ENCODE data around the gene SF3B2.
A peak's percentile ranks its signal among the peaks of the same experiment; 100 is the strongest.
"Not testable (repeated sequence)": the region's sequence is repeated elsewhere in the genome, so short reads cannot be mapped to it uniquely, and the experiment has no call there.

SF3B2 gene

DNA sequence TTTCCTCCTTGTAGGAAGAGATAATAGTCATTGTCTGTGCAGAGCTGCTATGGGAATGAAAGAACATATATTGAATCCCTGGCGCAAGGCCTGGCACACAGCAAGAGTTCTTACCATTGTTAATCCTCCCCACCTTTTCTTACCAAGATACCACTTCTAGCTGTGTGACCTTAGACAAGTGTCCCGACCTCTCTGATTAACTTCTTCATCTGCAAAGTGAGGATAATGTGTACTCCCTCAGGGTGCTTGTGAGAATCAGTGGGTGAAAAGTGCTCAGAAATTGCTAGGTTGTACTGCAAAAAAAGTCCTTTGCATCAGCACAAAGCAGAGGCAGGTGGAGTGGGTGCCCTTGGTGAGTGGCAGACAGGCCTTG lies 44.1 kb upstream of the SF3B2 start:
- Histone ChIP-seq H3K4me3 (no peak overlapping the region), H3K27me3 (peaks cover 9 to 22% (median 12%) of the 10 kb centered on the region in 11 experiments), H3K4me1 (peaks cover 34 to 59% (median 51%) of the 10 kb centered on the region in 10 experiments), H3K4me2 (peak overlapping the region; percentile 52 to 78 (median 59); a peak in 19 of 22 replicates), H4K20me1 (peaks cover 0 to 36% (median 10%) of the 10 kb centered on the region in 11 experiments; a peak in 13 of 22 replicates), H3K36me3 (peaks cover 24 to 37% (median 29%) of the 10 kb centered on the region in 11 experiments; a peak in 21 of 22 replicates), H3K9ac (peak overlapping the region in 5 of 11 experiments; percentile 19 to 48 (median 25); a peak in 5 of 22 replicates), H3K27ac (no peak overlapping the region), H3K9me3 (replicated peaks in 1 of 11) (no peaks in the 10 kb centered on the region)
- TF ChIP-seq Cebpa-rat (IDR thresholded peaks at IDR 0.05), result no peak

DNA sequence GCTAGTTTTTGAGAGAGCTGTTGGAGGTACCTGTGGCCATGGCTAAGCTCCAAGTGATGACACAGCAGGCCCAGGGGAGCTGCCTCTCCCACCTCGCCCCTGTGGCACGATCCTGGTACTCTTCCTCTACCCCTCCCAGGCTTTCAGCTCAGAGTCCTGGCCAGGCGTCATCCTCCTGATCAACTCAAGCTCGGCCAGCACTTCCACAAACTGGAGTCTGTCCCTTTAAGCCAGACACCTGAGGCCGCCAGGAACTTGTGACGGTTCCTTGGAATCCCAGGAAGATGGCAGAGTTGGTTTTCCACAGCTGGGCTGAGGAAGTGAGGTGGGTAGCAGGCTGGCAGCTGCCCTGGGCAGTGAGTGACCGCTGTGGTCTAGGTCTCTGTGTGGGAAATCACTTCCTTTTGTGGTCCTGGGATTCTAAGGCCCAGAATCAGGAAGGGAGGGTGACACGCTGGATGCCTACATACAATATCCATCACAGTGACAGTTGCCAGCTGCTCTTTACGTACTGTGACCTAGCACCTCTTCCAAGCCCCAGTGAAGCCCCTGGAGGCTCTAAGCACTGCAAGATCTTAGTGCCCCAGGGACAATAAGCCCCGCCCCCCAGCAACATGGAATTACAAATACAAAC lies 43.6 kb upstream of the SF3B2 start:
- H3K36me3 ChIP-seq, result peaks cover 24 to 33% (median 27%) of the 10 kb centered on the region in 11 experiments; a peak in 21 of 22 replicates
- H3K9ac ChIP-seq, result peak overlapping the region in 7 of 11 experiments; percentile 12 to 48 (median 24); a peak in 6 of 22 replicates
- peaks cover 9 to 22% (median 12%) of the 10 kb centered on the region in 11 experiments for H3K27me3 ChIP-seq
- H3K4me1 ChIP-seq, result peaks cover 34 to 58% (median 49%) of the 10 kb centered on the region in 10 experiments
- peak overlapping the region in 1 of 11 experiments; percentile 15; a peak in 3 of 22 replicates for H3K27ac ChIP-seq
- peaks cover 0 to 31% (median 6%) of the 10 kb centered on the region in 11 experiments; a peak in 12 of 22 replicates for H4K20me1 ChIP-seq
- peak overlapping the region; percentile 52 to 78 (median 59); a peak in 21 of 22 replicates for H3K4me2 ChIP-seq
- no peak for TF ChIP-seq Cebpa-rat (IDR thresholded peaks at IDR 0.05)
- no peak overlapping the region for H3K4me3 ChIP-seq
- H3K9me3 ChIP-seq (replicated peaks in 1 of 11), result no peaks in the 10 kb centered on the region

DNA sequence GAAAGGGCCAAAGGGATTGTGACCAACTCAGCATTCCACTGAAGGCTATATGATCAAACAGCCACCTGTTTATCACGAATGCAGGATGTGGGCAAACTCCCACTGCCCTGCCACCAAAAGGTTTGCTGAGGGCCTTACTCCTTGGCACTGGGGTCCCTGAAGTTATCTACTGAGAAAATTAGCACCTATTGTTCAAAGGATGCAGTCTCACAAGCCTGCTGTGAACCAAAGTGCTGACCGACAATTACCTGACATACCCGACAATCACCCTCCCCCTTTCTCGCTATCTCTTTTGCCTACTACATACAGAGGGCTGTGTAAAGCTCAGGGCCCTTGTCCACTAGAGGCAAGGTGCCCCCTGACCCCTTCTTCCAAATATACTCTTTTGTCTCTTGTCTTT lies 42.1 kb upstream of the SF3B2 start:
- Histone ChIP-seq H3K27me3 (peaks cover 9 to 22% (median 12%) of the 10 kb centered on the region in 11 experiments), H3K4me1 (peaks cover 31 to 61% (median 48%) of the 10 kb centered on the region in 10 experiments), H3K36me3 (peaks cover 12 to 18% (median 14%) of the 10 kb centered on the region in 11 experiments; a peak in 21 of 22 replicates), H3K4me2 (peak overlapping the region in 1 of 11 experiments; percentile 22; a peak in 1 of 22 replicates), H4K20me1 (peaks cover 0 to 19% (median 4%) of the 10 kb centered on the region in 11 experiments; a peak in 7 of 22 replicates)
- H3K9ac ChIP-seq; H3K4me3 ChIP-seq; H3K27ac ChIP-seq; H3K9me3 ChIP-seq (replicated peaks in 1 of 11): not testable (repeated sequence)

DNA sequence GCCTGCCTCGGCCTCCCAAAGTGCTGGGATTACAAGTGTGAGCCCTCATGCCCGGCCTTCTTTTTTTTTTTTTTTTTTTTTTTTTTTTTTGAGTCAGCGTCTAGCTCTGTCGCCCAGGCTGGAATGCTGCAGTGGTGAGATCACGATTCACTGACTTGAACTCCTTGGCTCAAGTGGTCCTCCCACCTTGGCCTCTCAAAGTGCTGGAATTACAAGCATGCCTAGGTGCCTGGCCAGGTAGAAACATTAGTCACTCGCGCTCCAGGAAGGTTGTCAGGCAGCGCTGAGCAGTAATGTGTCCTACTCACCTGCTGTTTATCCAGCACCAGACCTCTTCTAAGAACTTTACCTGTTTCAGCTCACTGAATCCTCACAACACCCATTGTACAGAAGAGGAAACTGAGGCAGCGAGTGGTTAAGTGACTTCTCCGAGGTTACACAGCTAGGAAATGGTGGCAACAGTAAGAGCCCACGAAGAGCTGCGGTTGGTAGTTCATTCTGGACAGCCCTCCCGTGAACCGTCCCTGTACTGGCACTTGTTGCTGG lies 40.9 kb upstream of the SF3B2 start:
- no peak overlapping the region for H3K4me3 ChIP-seq
- peaks cover 0 to 15% (median 0%) of the 10 kb centered on the region in 11 experiments; a peak in 6 of 22 replicates for H4K20me1 ChIP-seq
- H3K27ac ChIP-seq, result no peak overlapping the region
- no peak overlapping the region for H3K9ac ChIP-seq
- peaks cover 35 to 67% (median 58%) of the 10 kb centered on the region in 10 experiments for H3K4me1 ChIP-seq
- peaks cover 9 to 22% (median 12%) of the 10 kb centered on the region in 11 experiments for H3K27me3 ChIP-seq
- no peak for TF ChIP-seq Cebpa-rat (IDR thresholded peaks at IDR 0.05)
- peak overlapping the region in 3 of 11 experiments; percentile 15 to 19 (median 16); a peak in 1 of 22 replicates for H3K4me2 ChIP-seq
- peaks cover 0 to 6% (median 2%) of the 10 kb centered on the region in 11 experiments; a peak in 10 of 22 replicates for H3K36me3 ChIP-seq
- H3K9me3 ChIP-seq (replicated peaks in 1 of 11), result no peaks in the 10 kb centered on the region

- Histone ChIP-seq H3K36me3 (peaks cover 0 to under 1% (median 0%) of the 10 kb centered on the region in 11 experiments; a peak in 2 of 22 replicates), H3K4me2 (peak within 1 kb of the TSS in 8 of 11 experiments; percentile 33 to 81 (median 55); a peak in 14 of 22 replicates), H3K9ac (0 out of 22 replicates have a peak within 1 kb of the TSS, but pooled peaks of 1 of the 11 experiments have one; percentile 9), H3K4me3 (no peak within 1 kb of the TSS), H3K27ac (no peak within 1 kb of the TSS), H4K20me1 (peaks cover 0 to 11% (median 0%) of the 10 kb centered on the region in 11 experiments; a peak in 3 of 22 replicates), H3K9me3 (replicated peaks in 1 of 11) (no peaks in the 10 kb centered on the region), H3K4me1 (peaks cover 35 to 67% (median 58%) of the 10 kb centered on the region in 10 experiments), H3K27me3 (peaks cover 9 to 22% (median 12%) of the 10 kb centered on the region in 11 experiments)
- TF ChIP-seq Cebpa-rat (IDR thresholded peaks at IDR 0.05), result no peak
Observed at GRCh38 chr11:66011785-66012303, 40.3 kb upstream of the SF3B2 start, which contains the start of gene CST6. TSS of gene CST6 (plus strand) at chr11:66012008. CDS start at chr11:66012045, 37 bp downstream.

GRCh38 chr11:66012371-66012945 lies 39.7 kb upstream of the SF3B2 start:
- Histone ChIP-seq H3K36me3 (no peaks in the 10 kb centered on the region), H3K4me3 (no peak overlapping the region), H3K27me3 (peaks cover 9 to 22% (median 12%) of the 10 kb centered on the region in 11 experiments), H3K9ac (0 out of 22 replicates have a peak overlapping the region, but pooled peaks of 1 of the 11 experiments have one; percentile 9), H3K9me3 (replicated peaks in 1 of 11) (no peaks in the 10 kb centered on the region), H3K4me2 (peak overlapping the region in 8 of 11 experiments; percentile 33 to 81 (median 55); a peak in 14 of 22 replicates), H3K4me1 (peaks cover 29 to 62% (median 53%) of the 10 kb centered on the region in 10 experiments), H4K20me1 (peaks cover 0 to 7% (median 0%) of the 10 kb centered on the region in 11 experiments; a peak in 3 of 22 replicates), H3K27ac (no peak overlapping the region)
- no peak for TF ChIP-seq Cebpa-rat (IDR thresholded peaks at IDR 0.05)

- Histone ChIP-seq H3K27me3 (peaks cover 9 to 22% (median 12%) of the 10 kb centered on the region in 11 experiments), H3K4me2 (peak overlapping the region in 8 of 11 experiments; percentile 33 to 81 (median 55); a peak in 14 of 22 replicates), H3K9ac (0 out of 22 replicates have a peak overlapping the region, but pooled peaks of 1 of the 11 experiments have one; percentile 9), H3K4me3 (no peak overlapping the region), H4K20me1 (peaks cover 0 to 7% (median 0%) of the 10 kb centered on the region in 11 experiments; a peak in 2 of 22 replicates), H3K4me1 (peaks cover 22 to 55% (median 46%) of the 10 kb centered on the region in 10 experiments), H3K27ac (no peak overlapping the region), H3K36me3 (no peaks in the 10 kb centered on the region), H3K9me3 (replicated peaks in 1 of 11) (no peaks in the 10 kb centered on the region)
- TF ChIP-seq Cebpa-rat (IDR thresholded peaks at IDR 0.05), result no peak
Observed at GRCh38 chr11:66012946-66013761, 39.0 kb upstream of the SF3B2 start.

GRCh38 chr11:66013762-66014100 lies 38.4 kb upstream of the SF3B2 start:
- Histone ChIP-seq H3K4me3 (no peak overlapping the region), H3K9ac (no peak overlapping the region), H3K27ac (no peak overlapping the region), H3K36me3 (no peaks in the 10 kb centered on the region), H3K4me1 (peaks cover 17 to 49% (median 40%) of the 10 kb centered on the region in 10 experiments), H3K27me3 (peaks cover 9 to 22% (median 12%) of the 10 kb centered on the region in 11 experiments), H3K4me2 (peak overlapping the region in 3 of 11 experiments; percentile 53 to 81 (median 72); a peak in 5 of 22 replicates), H3K9me3 (replicated peaks in 1 of 11) (no peaks in the 10 kb centered on the region), H4K20me1 (peaks cover 0 to 7% (median 0%) of the 10 kb centered on the region in 11 experiments; a peak in 1 of 22 replicates)
- TF ChIP-seq Cebpa-rat (IDR thresholded peaks at IDR 0.05), result no peak

All from BLaER1 treated with 17β-estradiol and CSF1 and Interleukin-3, amounts not matched to agents 10 nM and 100 nM (cell line).